GM12878 (cell line): ENCODE measurements around the gene KCNMB2. TPM values are rescaled to one million over a fixed set of nuclear protein-coding genes. Genes with fewer than 3 reads are reported as not detected.
A peak's percentile ranks its signal among the peaks of the same experiment; 100 is the strongest.

Experiments used
- ATAC-seq: fragments of 200-7000 bp; cut with Tn5 transposase; 3 replicates; pipeline ENCODE4 v1.9.1; 2020; ENCODE audit warnings: mild to moderate bottlenecking, moderate library complexity
- BruUV-seq: library from RNA; stranded (reverse); fragments of 400-500 nt; replicated peaks from 2 replicates; lab custom pipeline; 2021; lab: Mats Ljungman, UMichigan
- CTCF ChIA-PET: fragments of 300-600 bp; sonication (Branson Sonifier 250); formaldehyde crosslinking; extraction: SDS; loops from one replicate; lab custom pipeline; 2021; ENCODE audit warnings: inconsistent platforms; lab: Yijun Ruan, JAX
- POLR2A ChIA-PET: fragments of 350-600 bp; formaldehyde crosslinking; extraction: SDS; loops from one replicate; lab custom pipeline; 2021; ENCODE audit warnings: inconsistent platforms; lab: Charles Lee
- RAD21 ChIA-PET: fragments of 300-600 bp; sonication (Branson Sonifier 250); formaldehyde crosslinking; loops from one replicate; lab custom pipeline; 2023; ENCODE audit warnings: antibody characterized with exemption; ENCODE audit not compliant: unreplicated experiment; lab: Charles Lee
- SMC1A ChIA-PET: fragments of 300-600 bp; sonication (Branson Sonifier 250); formaldehyde crosslinking; loops from one replicate; lab custom pipeline; 2023; ENCODE audit not compliant: unreplicated experiment, uncharacterized antibody; lab: Charles Lee
- DNase-seq: peaks from one replicate; pipeline ENCODE4 v3.0.0-alpha.2; 2011; ENCODE audit warnings: low read depth, low spot score
- FAIRE-seq: peaks from 3 replicates; lab custom pipeline; 2011; peaks lifted over from hg19 to GRCh38; lab: Jason Lieb, UNC
- H2AFZ ChIP-seq: 2 replicates; pipeline ENCODE4 v1.6.0; 2011; ENCODE audit warnings: low read depth, low read length, control low read depth; ENCODE audit not compliant: control insufficient read depth
- H3K27ac ChIP-seq: 2 replicates; pipeline ENCODE4 v1.5.1; 2011; ENCODE audit warnings: control low read depth; ENCODE audit not compliant: control insufficient read depth, insufficient read depth
- H3K27me3 ChIP-seq, 2 experiments: replicated peaks in 1 of 2; 2 replicates each; pipeline versions ENCODE4 v1.6.0 to v1.6.1; 2011; ENCODE audit warnings: low read length in 1 of 2; ENCODE audit not compliant: control insufficient read depth in 2 of 2, insufficient read depth in 2 of 2
- H3K36me3 ChIP-seq, 2 experiments: 2 replicates each; pipeline ENCODE4 v1.5.1; 2011; ENCODE audit warnings: low read length in 1 of 2; ENCODE audit not compliant: control insufficient read depth in 2 of 2, insufficient read depth in 2 of 2
- H3K4me1 ChIP-seq: 2 replicates; pipeline ENCODE4 v1.6.1; 2011; ENCODE audit warnings: mild to moderate bottlenecking, low read length, moderate library complexity, mixed read lengths; ENCODE audit not compliant: control insufficient read depth, insufficient read depth
- H3K4me2 ChIP-seq: 2 replicates; pipeline ENCODE4 v1.6.0; 2011; ENCODE audit warnings: control low read depth; ENCODE audit not compliant: control insufficient read depth, insufficient read depth
- H3K4me3 ChIP-seq: fragments of 200-600 bp; sonication (generic); 2 replicates; pipeline ENCODE4 v1.5.1; 2016
- H3K79me2 ChIP-seq: 2 replicates; pipeline ENCODE4 v1.6.0; 2011; ENCODE audit warnings: low read length; ENCODE audit not compliant: control insufficient read depth, insufficient read depth
- H3K9ac ChIP-seq: 2 replicates; pipeline ENCODE4 v1.8.0; 2011; ENCODE audit warnings: low read length, control low read depth, mixed read lengths; ENCODE audit not compliant: control insufficient read depth, insufficient read depth
- H3K9me3 ChIP-seq: replicated peaks from 3 replicates; pipeline ENCODE4 v1.5.1; 2011; ENCODE audit warnings: mild to moderate bottlenecking, low read length; ENCODE audit not compliant: control insufficient read depth, insufficient read depth
- H4K20me1 ChIP-seq: 2 replicates; pipeline ENCODE4 v1.6.0; 2011; ENCODE audit not compliant: control insufficient read depth, insufficient read depth
- BCL3 ChIP-seq: IDR thresholded peaks from 2 replicates; pipeline ENCODE4 v1.6.1; 2011; ENCODE audit warnings: borderline replicate concordance, low read depth, mild to moderate bottlenecking, moderate library complexity, low read length; ENCODE audit not compliant: insufficient read depth, poor library complexity, severe bottlenecking
- CBX5 ChIP-seq: sonication (generic); IDR thresholded peaks from 2 replicates; pipeline ENCODE4 v1.6.1; 2016; ENCODE audit warnings: low read depth, moderate library complexity, mild to moderate bottlenecking, inconsistent platforms
- CREM ChIP-seq: IDR thresholded peaks from 2 replicates; pipeline ENCODE4 v1.6.1; 2014; ENCODE audit warnings: antibody characterized with exemption, low read depth
- DPF2 ChIP-seq: fragments of 450-650 bp; IDR thresholded peaks from 2 replicates; pipeline ENCODE4 v1.6.1; 2017; ENCODE audit warnings: mild to moderate bottlenecking
- ETV6 ChIP-seq, 2 experiments: fragments of 450-650 bp in 1 of 2; IDR thresholded peaks in 1 of 2; conservative IDR thresholded peaks in 1 of 2; 2 replicates each; pipeline ENCODE4 v1.6.1; 2014; ENCODE audit warnings: antibody characterized with exemption in 1 of 2, borderline replicate concordance in 1 of 2, low read depth in 1 of 2, mild to moderate bottlenecking in 1 of 2, moderate library complexity in 1 of 2
- IRF4 ChIP-seq: IDR thresholded peaks from 2 replicates; pipeline ENCODE4 v1.6.1; 2011; ENCODE audit warnings: low read depth, low read length
- JUNB ChIP-seq: IDR thresholded peaks from 2 replicates; pipeline ENCODE4 v1.6.1; 2016; ENCODE audit warnings: antibody characterized with exemption, mild to moderate bottlenecking
- KLF5 ChIP-seq: fragments of 450-650 bp; IDR thresholded peaks from 2 replicates; pipeline ENCODE4 v1.6.1; 2014; ENCODE audit warnings: mild to moderate bottlenecking; ENCODE audit not compliant: partially characterized antibody
- MEF2B ChIP-seq: fragments of 450-650 bp; IDR thresholded peaks from 2 replicates; pipeline ENCODE4 v1.6.1; 2018; ENCODE audit warnings: mild to moderate bottlenecking, moderate library complexity; ENCODE audit not compliant: partially characterized antibody, poor library complexity, severe bottlenecking
- MTA3 ChIP-seq: IDR thresholded peaks from 2 replicates; pipeline ENCODE4 v1.6.1; 2012; ENCODE audit warnings: low read length, inconsistent platforms, borderline replicate concordance
- RELA ChIP-seq: fragments of 450-650 bp; IDR thresholded peaks from 2 replicates; pipeline ENCODE4 v1.8.0; 2014; ENCODE audit warnings: borderline replicate concordance; ENCODE audit not compliant: partially characterized antibody
- SIN3A ChIP-seq: IDR thresholded peaks from 2 replicates; pipeline ENCODE4 v1.6.1; 2012; ENCODE audit warnings: low read depth, low read length, improper control_type of control experiment
- SRF ChIP-seq, 2 experiments: IDR thresholded peaks; 2 replicates each; pipeline ENCODE4 v1.6.1; 2011; ENCODE audit warnings: low read depth in 2 of 2, low read length in 2 of 2, mild to moderate bottlenecking in 1 of 2, moderate library complexity in 1 of 2
- TCF7 ChIP-seq: IDR thresholded peaks from 2 replicates; pipeline ENCODE4 v1.6.1; 2014; ENCODE audit warnings: antibody characterized with exemption, borderline replicate concordance
- WGBS: methylation state at CpG from one replicate; pipeline ENCODE4 v1.1.6; 2016; ENCODE audit warnings: low lambda C conversion rate; ENCODE audit not compliant: insufficient replicate concordance, insufficient coverage; ENCODE audit errors: missing lambda C conversion rate; 5-methylcytosine and 5-hydroxymethylcytosine counted together
- in situ Hi-C: fragments of 300-500 bp; cut with MboI; formaldehyde crosslinking; loops from 9 replicates; pipeline ENCODE4 v1.14.3; 2018; ENCODE audit warnings: mixed read lengths
- intact Hi-C: fragments of 100-400 bp; cut with micrococcal nuclease; formaldehyde crosslinking; loops from one replicate; pipeline ENCODE4 v1.14.2; 2022; ENCODE audit not compliant: unreplicated experiment
- polyA plus RNA-seq, 11 experiments: library from polyadenylated mRNA; depleted of rRNA in 4 of 11; unstranded in 6 of 11; stranded (reverse) in 5 of 11; fragments of >200 nt; fragmentation: Nextera tagmentation in 4 of 11; fragmentation: Illumina TruSeq in 1 of 11; extraction: Ambion mirVana in 4 of 11; extraction: Trizol in 1 of 11; gene quantifications; 1 replicate in 1 of 11; 2 replicates in 10 of 11; pipeline versions ENCODE4 v1.2.1 to v1.2.3, GENCODE V29; 2011 to 2016; ENCODE audit warnings: inconsistent platforms in 2 of 11, missing spikeins in 2 of 11, low read depth in 1 of 11
- total RNA-seq, 4 experiments: library from RNA; depleted of rRNA in 3 of 4; stranded (reverse); fragments of >200 nt in 3 of 4; fragmentation: Illumina TruSeq in 1 of 4; extraction: Trizol in 1 of 4; gene quantifications; 2 replicates each; pipeline versions ENCODE4 v1.2.1 to v1.2.3, GENCODE V29; 2013 to 2021
- TF ChIP-seq, protein P1 (sequence below): fragments of 450-650 bp; IDR thresholded peaks from 2 replicates; pipeline ENCODE4 v1.6.1; 2018; ENCODE audit warnings: mild to moderate bottlenecking, low read depth, moderate library complexity; ENCODE audit not compliant: partially characterized antibody

KCNMB2 gene
- total and polyA plus RNA-seq, 10 of the 15 experiments (the other 5 are each of a cell fraction or from before 2014, with no cell fraction given) = 0.22 to 18.8 (median 11.0) TPM

GRCh38 chr3:178773358-178773757 lies 237.1 kb downstream of the KCNMB2 start (continued):
- TF ChIP-seq SIN3A (no peak), ETV6 (conservative IDR thresholded peaks at IDR 0.05 in 1 of 2, IDR thresholded peaks at IDR 0.05 in 1 of 2; ENCODE audit: borderline replicate concordance in 1 of 2, low read depth in 1 of 2) (no peak), BCL3 (no peak), DPF2 (no peak), SRF (IDR thresholded peaks at IDR 0.05; ENCODE audit: low read depth in 2 of 2, low read length in 2 of 2) (no peak)

DNA sequence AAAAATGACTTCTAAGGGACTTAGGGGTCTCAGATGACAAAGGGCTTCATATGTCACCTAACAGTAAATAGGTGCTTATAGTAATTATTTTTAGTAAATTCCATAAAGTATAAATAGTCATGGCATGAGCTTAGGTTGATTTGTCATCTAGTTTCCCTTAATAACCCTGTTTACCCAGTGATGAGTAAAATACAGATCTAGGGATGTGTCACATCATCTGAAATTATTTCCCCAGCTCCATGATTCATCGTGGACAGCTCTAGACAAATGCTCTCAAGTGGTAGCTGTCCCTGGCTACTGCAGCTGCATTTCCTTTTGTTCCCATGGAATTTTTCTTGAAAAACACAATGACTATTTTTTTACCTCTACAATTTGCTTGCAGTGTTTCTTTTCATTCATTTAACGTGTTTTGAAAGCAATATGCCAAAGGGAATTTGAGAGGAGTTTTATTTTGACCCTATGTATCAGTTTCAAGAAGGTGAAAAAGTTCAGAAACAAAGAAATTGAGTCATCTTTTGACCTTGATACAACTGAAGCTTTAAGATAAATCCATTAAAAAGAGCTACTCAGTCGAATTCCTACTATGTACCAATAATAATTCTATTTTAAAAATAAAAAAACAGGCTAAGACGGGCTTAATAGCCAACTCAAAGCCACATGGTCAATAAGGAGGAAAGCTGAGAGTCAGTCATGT lies 241.6 kb downstream of the KCNMB2 start:
- Histone ChIP-seq H3K9ac (no peak overlapping the region), H3K79me2 (no peaks in the 10 kb centered on the region), H3K4me1 (no peaks in the 10 kb centered on the region), H2AFZ (no peak overlapping the region), H3K27me3 (no peaks in the 10 kb centered on the region), H3K36me3 (no peaks in the 10 kb centered on the region), H3K9me3 (no peaks in the 10 kb centered on the region; the same call in 1 of the 3 replicates), H3K4me3 (no peak overlapping the region), H4K20me1 (no peaks in the 10 kb centered on the region), H3K27ac (no peak overlapping the region), H3K4me2 (no peak overlapping the region; the same call in 1 of the 2 replicates)
- ATAC-seq (peak; percentile 64), DNase-seq (no peak), FAIRE-seq (no peak)
- POLR2A ChIA-PET = no interaction called here
- in situ Hi-C loops = no loop called here
- CTCF ChIA-PET = interaction anchor here (0.6 to 0.7 kb wide), 2 partner anchors 14 to 344 kb away, joined by 3 to 5 read pairs; no protein-coding TSS in a partner anchor
- SMC1A ChIA-PET = interaction anchor here (0.8 to 1.1 kb wide), 3 partner anchors 9 to 109 kb away, joined by 3 read pairs; no protein-coding TSS in a partner anchor
- WGBS = 1% methylated on average over 4 of the region's 4 CpGs
- intact Hi-C loops = no loop called here
- RAD21 ChIA-PET = no interaction called here
- no TSS peak for BruUV-seq
- TF ChIP-seq, protein P1, sequence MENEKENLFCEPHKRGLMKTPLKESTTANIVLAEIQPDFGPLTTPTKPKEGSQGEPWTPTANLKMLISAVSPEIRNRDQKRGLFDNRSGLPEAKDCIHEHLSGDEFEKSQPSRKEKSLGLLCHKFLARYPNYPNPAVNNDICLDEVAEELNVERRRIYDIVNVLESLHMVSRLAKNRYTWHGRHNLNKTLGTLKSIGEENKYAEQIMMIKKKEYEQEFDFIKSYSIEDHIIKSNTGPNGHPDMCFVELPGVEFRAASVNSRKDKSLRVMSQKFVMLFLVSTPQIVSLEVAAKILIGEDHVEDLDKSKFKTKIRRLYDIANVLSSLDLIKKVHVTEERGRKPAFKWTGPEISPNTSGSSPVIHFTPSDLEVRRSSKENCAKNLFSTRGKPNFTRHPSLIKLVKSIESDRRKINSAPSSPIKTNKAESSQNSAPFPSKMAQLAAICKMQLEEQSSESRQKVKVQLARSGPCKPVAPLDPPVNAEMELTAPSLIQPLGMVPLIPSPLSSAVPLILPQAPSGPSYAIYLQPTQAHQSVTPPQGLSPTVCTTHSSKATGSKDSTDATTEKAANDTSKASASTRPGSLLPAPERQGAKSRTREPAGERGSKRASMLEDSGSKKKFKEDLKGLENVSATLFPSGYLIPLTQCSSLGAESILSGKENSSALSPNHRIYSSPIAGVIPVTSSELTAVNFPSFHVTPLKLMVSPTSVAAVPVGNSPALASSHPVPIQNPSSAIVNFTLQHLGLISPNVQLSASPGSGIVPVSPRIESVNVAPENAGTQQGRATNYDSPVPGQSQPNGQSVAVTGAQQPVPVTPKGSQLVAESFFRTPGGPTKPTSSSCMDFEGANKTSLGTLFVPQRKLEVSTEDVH = no peak
- peak; percentile 43; the same call in 1 of the 2 replicates for TF ChIP-seq CBX5
- TF ChIP-seq TCF7 = 0 out of 2 replicates have a peak, but pooled peaks have one; percentile 58
- TF ChIP-seq KLF5 = no peak
- peak; percentile 87 for TF ChIP-seq CREM
- TF ChIP-seq RELA = no peak
- peak; percentile 83; the same call in 1 of the 2 replicates for TF ChIP-seq IRF4
- peak; percentile 99 for TF ChIP-seq JUNB
- peak; percentile 50 for TF ChIP-seq MEF2B
- peak; percentile 90; the same call in 1 of the 2 replicates for TF ChIP-seq MTA3
